GM18505 (cell line): Measurements from ENCODE around the gene FCHSD1.
A peak's percentile ranks its signal among the peaks of the same experiment; 100 is the strongest.

Source experiments
- ATAC-seq: cut with Tn5 transposase; IDR thresholded peaks from one replicate; pipeline ENCODE4 v1.9.1; 2021; ENCODE audit not compliant: unreplicated experiment
- POLR2A ChIP-seq: IDR thresholded peaks from 4 replicates; pipeline ENCODE4 v1.6.1; 2011; ENCODE audit warnings: borderline replicate concordance; ENCODE audit not compliant: insufficient read depth, insufficient read length; ENCODE audit errors: extremely low read depth

The FCHSD1 gene

GRCh38 chr5:141650851-141651727 is at the start of gene FCHSD1:
TSS of gene FCHSD1 (minus strand) at chr5:141651418. CDS start at chr5:141651368, 50 bp downstream.
- peak; percentile 97 for ATAC-seq

DNA sequence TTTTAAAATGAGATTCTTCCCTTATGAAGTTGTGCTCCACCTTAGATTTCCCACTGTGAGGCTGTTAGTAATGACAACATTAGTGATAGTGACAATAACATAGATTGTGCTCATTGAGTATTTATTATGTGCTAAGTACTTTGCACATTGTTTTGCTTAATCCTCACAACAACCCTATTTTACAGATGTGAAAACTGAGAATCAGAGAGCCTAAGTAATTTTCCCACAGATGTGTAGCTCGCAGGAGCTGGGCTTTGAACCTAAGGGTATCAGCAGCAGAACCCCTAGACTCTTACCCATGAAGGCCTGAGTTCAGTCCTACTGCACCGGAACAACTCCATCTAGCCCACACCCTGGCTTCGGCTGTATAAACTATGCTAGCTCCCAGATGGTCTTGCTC is 46.4 kb upstream of the FCHSD1 start:
- TF ChIP-seq POLR2A = no peak
- ATAC-seq = no peak

More at GRCh38 chr5:141650851-141651727, at the start of gene FCHSD1:
- TF ChIP-seq POLR2A = peak; percentile 59

- no peak for ATAC-seq
- TF ChIP-seq POLR2A = no peak
Observed at GRCh38 chr5:141696431-141696830, 45.2 kb upstream of the FCHSD1 start.

GRCh38 chr5:141695627-141696215 is 44.5 kb upstream of the FCHSD1 start:
- no peak for TF ChIP-seq POLR2A
- no peak for ATAC-seq

DNA sequence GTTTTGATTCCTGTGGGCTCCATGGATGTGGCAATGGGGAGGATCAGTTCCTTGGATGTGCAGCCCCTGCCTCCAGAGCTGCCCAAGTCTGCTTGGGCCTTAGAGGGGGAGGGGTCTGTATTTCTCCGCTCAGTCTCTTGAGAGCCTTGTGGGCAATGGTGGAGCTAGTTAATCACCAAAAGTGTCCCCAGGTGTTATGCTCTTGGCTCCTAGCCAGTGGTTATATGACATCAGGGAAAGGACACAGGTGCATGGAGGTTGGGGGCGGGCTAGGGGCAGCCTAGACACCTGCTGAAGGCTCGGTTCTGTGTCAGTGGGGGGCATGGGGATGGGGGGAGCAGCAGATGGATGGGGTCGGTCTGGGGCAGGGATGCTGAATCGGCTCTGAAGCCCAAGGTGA is 43.3 kb upstream of the FCHSD1 start:
- ATAC-seq = no peak
- no peak for TF ChIP-seq POLR2A

DNA sequence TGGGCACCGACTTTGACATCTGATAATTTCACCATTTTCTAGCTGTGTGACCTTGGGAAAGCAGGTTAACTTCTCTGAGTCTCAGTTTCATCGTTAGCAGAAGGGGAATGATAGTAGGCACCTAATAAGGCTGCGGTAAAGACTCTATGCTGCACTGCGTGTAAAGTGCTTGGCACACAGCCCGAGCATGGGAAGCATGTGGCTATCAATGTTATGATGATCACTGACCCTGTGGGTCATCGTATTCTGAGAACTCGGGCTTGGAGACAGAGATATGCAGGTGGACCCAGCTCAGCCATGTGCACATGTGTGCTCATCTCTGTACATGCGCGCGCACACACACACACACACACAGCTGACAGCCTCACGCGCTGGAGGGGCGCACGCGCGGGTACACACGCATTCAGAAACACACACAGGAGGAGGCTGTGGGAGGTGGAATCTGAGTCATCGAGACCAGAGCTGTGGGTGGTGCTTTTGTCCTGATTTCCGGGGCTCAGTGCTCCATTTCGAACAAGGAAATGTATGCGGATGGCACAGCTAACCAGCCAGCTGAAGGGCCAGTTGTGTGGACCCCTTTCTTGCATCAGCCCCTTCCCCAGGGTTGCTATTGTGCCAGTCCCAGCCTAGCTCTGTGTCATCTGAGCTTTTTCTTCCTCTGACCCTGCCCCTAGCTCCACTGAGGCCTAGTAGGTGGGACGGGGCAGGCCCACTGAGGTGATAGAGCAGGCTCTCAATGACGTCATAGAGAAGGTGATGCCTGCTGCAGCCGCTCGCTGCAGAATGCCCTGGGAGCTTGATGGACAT is 41.9 kb upstream of the FCHSD1 start:
- TF ChIP-seq POLR2A = no peak
- ATAC-seq = no peak

DNA sequence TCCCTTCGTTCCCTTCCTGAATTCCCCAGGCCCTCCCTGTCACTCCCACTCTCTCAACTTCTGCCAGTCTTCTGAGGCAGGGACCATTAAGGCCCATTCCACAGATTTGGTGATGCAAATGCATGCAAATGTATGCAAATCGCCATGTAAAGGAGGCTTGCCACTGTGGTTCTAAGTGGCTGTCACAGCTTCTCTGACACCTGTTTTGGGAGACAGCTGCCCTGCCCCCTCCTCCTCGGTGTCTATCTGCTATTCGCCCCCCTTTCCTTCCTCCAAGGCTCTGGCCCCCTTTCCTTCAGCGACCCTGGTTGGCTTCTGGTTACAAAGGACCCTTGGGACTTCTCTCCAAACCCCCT is 41.3 kb upstream of the FCHSD1 start:
- TF ChIP-seq POLR2A = no peak
- ATAC-seq = no peak

GRCh38 chr5:141691867-141692532 is 40.8 kb upstream of the FCHSD1 start:
- ATAC-seq = peak; percentile 83
- no peak for TF ChIP-seq POLR2A

DNA sequence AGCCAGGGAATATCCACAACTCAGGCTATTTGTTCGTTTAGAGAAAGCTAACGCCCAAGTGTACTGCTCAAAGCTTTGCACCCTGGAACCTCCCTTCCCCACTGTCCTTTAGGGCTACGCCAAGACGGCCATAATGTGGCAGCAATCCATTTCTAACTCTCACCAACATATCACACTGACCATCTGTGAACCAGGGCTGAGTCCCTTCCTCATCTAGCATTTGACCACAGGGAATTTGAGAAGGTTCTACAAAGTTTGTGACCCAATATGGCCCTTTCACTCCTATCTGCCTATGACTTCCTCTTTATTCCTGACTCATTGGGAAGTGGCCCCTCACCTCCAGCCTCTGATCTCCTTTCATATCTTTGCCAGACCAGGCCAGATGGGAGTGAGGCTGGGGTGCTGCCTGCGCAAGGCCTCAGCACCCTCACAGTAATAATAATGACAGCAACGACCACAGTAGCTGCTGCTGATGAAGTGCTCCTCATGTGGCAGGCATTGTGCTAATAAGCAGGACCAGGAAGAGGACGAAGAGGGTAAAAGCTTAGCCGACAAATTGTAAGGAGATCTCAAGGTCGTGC is 40.2 kb upstream of the FCHSD1 start:
- ATAC-seq = no peak
- no peak for TF ChIP-seq POLR2A

DNA sequence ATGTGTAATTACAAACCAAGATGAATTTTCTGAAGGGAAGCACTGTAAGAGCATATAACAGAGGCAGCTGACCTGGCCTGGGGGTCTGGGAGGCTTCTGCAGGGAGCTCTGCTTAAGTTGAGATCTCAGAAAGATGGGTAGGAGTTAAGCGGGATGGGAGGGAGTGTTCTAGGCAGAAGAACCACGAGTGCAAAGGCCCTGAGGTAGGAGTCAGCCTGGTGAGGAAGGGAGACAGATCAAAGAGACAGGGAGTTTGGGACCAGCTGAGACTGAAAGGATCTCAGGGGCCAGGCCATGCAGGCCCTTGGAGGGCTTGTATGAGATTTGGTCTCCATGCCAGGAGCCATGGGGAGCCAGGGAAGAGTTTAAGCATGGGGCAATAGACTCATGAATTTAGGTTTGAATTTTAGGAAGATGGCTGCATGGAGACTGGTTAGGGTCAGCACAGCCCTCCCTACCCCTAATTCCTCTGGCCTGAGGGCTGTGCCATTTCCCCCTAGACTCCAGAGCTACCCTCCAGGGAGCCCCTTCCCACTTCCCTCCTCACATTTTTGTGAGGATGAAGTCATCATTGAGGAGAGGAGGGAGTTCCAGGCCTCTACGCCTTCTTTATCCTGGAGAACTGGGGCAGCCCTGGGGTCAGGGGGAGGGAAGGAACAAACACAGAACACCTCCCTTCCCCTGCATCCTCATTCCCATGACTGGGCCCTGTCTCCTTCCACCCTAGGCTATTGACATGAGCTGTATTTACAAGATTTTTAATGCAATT is 35.6 kb upstream of the FCHSD1 start:
- no peak for TF ChIP-seq POLR2A
- ATAC-seq = no peak

DNA sequence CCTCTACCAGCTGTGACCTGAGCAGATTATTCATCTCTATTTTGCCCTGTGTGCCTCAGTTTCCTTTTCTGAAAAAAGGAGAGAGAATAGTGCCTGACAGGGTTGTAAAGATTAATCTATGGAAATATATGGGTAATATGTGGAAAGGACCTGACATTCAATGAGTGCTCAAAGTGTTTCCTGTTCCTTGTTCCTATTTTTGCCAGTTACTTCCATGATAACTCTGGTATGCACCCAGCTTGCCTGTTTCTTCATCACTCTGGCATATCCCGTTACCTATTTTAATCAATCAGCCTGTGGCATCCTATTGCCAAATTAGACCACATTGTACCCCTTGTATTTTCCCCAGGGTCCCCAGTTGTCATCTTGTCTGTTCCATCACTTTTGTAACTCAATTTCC is 34.4 kb upstream of the FCHSD1 start:
- TF ChIP-seq POLR2A = no peak
- ATAC-seq = no peak

DNA sequence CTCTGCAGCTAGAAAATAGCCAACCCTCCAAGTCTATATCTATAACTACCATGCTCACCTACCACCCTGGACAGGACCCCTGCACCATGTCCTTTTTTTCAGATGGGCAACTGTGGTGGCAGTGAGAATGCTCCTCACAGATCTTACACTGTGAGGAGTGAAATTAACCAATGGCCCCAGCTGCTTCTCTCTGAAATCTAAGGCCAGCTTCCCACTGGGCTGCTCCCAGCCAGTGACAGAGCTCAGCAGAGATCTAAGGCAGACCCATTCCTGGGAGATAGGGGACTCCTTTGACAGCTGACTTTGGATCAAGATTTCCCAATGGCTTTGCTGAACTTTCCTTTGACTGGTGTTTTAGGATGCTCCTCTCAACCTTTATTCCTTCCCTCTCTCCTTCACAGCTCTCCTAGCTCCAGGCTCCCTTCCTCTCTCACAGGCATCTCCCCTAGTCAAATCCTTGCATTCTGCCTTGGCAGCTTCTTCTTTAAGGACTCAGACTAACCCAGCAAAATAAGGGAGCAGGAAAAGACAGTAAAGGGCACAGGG is 32.5 kb upstream of the FCHSD1 start:
- no peak for TF ChIP-seq POLR2A
- ATAC-seq = no peak
